Right cardiac atrium (tissue), 5 donors: ENCODE data around the gene KRT78. TPM values are rescaled to one million over a fixed set of nuclear protein-coding genes. Genes with fewer than 3 reads are reported as not detected.

ENCODE experiments used
- ATAC-seq, 2 donors: fragments of 200-7000 bp; cut with Tn5 transposase; one replicate each; pipeline versions ENCODE4 v1.8.0 to v1.9.1; 2020; ENCODE audit warnings: moderate library complexity in 2 of 2, mild to moderate bottlenecking in 1 of 2
- DNase-seq, 3 donors: peaks; one replicate each; pipeline ENCODE4 v3.0.0-alpha.2; 2020
- H3K27ac ChIP-seq: one replicate; pipeline ENCODE4 v1.5.1; 2013; ENCODE audit warnings: mild to moderate bottlenecking, low read length, control low read depth, moderate library complexity
- H3K27me3 ChIP-seq: one replicate; pipeline ENCODE4 v1.6.1; 2013; ENCODE audit not compliant: control insufficient read depth, insufficient read depth
- H3K4me1 ChIP-seq: one replicate; pipeline ENCODE4 v1.6.1; 2013; ENCODE audit warnings: low read length; ENCODE audit not compliant: control insufficient read depth, insufficient read depth
- H3K4me3 ChIP-seq: one replicate; pipeline ENCODE4 v1.5.1; 2013; ENCODE audit warnings: low read length, control low read depth
- H3K9me3 ChIP-seq: one replicate; pipeline ENCODE4 v1.6.1; 2013; ENCODE audit warnings: low read length; ENCODE audit not compliant: control insufficient read depth
- WGBS: extraction: QIAGEN DNeasy Blood & Tissue Kit; methylation state at CpG from one replicate; pipeline ENCODE4 v1.1.7; 2013; 5-methylcytosine and 5-hydroxymethylcytosine counted together
- intact Hi-C, 4 donors: fragments of 100-400 bp; cut with DNase I; formaldehyde crosslinking; loops; one replicate each; pipeline versions ENCODE4 v1.11.0 to v1.14.0; 2022 to 2023
- polyA plus RNA-seq: library from polyadenylated mRNA; stranded (reverse); fragments of 200-250 nt; gene quantifications from one replicate; pipeline ENCODE4 v1.2.3, GENCODE V29; 2013
- total RNA-seq, 4 donors: library from RNA; stranded (reverse); fragmentation: NEBNext Ultra II Directional; extraction: Animal tissue kit (Norgen Biotek cat#: 25700); gene quantifications; one replicate each; pipeline ENCODE4 v1.2.1, GENCODE V29; 2021
- donor health status: healthy with polysubstance abuse.
- donor health status: DM: no; HTN: yes; CAD: no.
- donor health status: DM: no; HTN: no; CAD: no.
- donor health status: DM: no; HTN: yes; CAD: no; lungs with severe emphysema.
- donor health status: DM: yes; HTN: yes; CAD: no.

Gene KRT78
- total and polyA plus RNA-seq, 5 donors = 0.02 TPM; not detected in 4

DNA sequence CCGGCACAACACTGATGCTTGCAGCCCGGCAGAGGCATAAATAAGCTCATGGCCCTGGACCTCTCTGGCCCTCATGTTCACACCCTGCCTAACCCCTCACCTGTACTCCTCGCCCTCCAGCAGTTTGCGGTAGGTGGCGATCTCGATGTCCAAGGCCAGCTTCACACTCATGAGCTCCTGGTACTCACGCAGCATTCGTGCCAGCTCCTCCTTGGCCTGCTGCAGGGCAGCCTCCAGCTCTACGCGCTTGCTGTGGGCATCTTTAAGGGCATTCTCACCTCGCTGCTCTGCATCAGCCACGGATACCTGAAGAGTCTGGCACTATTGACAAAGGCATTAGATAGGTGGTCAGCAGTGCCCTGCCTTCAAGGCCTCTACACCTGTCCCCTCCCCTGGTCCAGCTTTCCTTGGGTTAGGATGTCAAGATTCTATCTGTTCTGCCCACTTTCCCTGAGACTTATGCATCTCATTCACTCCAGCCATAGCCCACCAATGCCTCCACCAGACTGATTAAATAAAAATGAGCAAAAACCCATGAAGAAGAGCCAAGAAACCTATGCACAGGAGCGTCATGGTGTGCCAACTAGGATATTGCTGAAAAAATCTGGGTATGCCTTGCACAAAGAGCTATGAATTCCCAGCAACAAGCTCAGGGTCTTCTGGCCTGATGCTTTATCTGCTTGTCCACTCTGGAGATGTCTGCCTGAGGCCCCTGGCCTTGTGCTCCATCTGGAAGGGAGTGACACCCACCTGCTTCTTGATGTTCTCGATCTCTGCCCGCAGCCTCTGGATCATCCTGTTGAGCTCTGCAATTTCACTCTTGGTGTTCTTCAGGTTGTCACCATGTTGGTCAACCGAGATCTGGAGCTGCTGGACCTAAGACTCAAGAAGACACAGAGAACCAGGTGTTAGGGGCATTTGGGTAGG is 41.0 kb downstream of the KRT78 start:
- 84% methylated on average over 16 of the region's 16 CpGs for WGBS
- H3K4me1 ChIP-seq = no peaks in the 10 kb centered on the region
- H3K4me3 ChIP-seq = no peak overlapping the region
- intact Hi-C loops = no loop called here
- H3K9me3 ChIP-seq = no peaks in the 10 kb centered on the region
- H3K27ac ChIP-seq = no peak overlapping the region
- no peak for DNase-seq
- no peak for ATAC-seq
- no peaks in the 10 kb centered on the region for H3K27me3 ChIP-seq

- H3K27ac ChIP-seq = no peak overlapping the region
- no peak for DNase-seq
- WGBS = 82% methylated on average over 11 of the region's 11 CpGs
- H3K4me1 ChIP-seq = no peaks in the 10 kb centered on the region
- H3K4me3 ChIP-seq = no peak overlapping the region
- no peaks in the 10 kb centered on the region for H3K9me3 ChIP-seq
- H3K27me3 ChIP-seq = no peaks in the 10 kb centered on the region
- intact Hi-C loops = no loop called here
- ATAC-seq = no peak
These were observed 41.8 kb downstream of the KRT78 start for GRCh38 chr12:52806821-52807543.

GRCh38 chr12:52806169-52806811 is 42.5 kb downstream of the KRT78 start:
- intact Hi-C loops = no loop called here
- DNase-seq (no peak), ATAC-seq (no peak)
- H3K27me3 ChIP-seq = no peaks in the 10 kb centered on the region
- no peaks in the 10 kb centered on the region for H3K9me3 ChIP-seq
- no peak overlapping the region for H3K27ac ChIP-seq
- H3K4me1 ChIP-seq = no peaks in the 10 kb centered on the region
- 96% methylated on average over 3 of the region's 3 CpGs for WGBS
- no peak overlapping the region for H3K4me3 ChIP-seq

- intact Hi-C loops = no loop called here
- Histone ChIP-seq H3K27me3 (no peaks in the 10 kb centered on the region), H3K4me3 (no peak overlapping the region), H3K9me3 (no peaks in the 10 kb centered on the region), H3K4me1 (no peaks in the 10 kb centered on the region), H3K27ac (no peak overlapping the region)
- ATAC-seq (no peak), DNase-seq (no peak)
- WGBS = 79% methylated on average over 3 of the region's 3 CpGs
These were observed 43.1 kb downstream of the KRT78 start for GRCh38 chr12:52805739-52806138.

- Histone ChIP-seq H3K27ac (no peak overlapping the region), H3K4me3 (no peak overlapping the region), H3K27me3 (no peaks in the 10 kb centered on the region), H3K9me3 (no peaks in the 10 kb centered on the region), H3K4me1 (no peaks in the 10 kb centered on the region)
- intact Hi-C loops = no loop called here
- DNase-seq (no peak), ATAC-seq (no peak)
- 29% methylated on average over 1 of the region's 1 CpG for WGBS
These were observed 43.8 kb downstream of the KRT78 start for GRCh38 chr12:52805000-52805399.

DNA sequence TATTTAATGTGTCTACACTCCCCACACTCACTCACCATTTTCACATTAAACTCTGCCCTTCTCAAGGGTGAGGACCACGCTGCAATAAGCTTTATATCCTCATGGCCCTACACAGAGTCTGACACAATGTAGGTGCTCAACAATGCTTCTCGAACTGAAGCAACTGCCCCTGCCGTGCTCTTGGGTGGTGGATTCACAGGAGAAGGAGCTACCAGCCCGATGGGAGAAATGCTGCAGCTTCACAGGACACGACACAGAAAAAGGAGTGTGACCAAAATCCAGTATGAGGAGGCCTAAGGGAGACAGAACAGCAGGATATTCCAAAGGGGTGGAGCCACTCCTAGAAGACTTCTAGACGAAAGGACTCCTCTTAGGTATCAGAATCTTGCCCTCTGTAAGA is 46.4 kb downstream of the KRT78 start:
- H3K9me3 ChIP-seq = no peaks in the 10 kb centered on the region
- H3K27ac ChIP-seq = no peak overlapping the region
- ATAC-seq (no peak), DNase-seq (no peak)
- H3K27me3 ChIP-seq = no peaks in the 10 kb centered on the region
- no peaks in the 10 kb centered on the region for H3K4me1 ChIP-seq
- intact Hi-C loops = no loop called here
- H3K4me3 ChIP-seq = no peak overlapping the region
- 61% methylated on average over 6 of the region's 6 CpGs for WGBS

DNA sequence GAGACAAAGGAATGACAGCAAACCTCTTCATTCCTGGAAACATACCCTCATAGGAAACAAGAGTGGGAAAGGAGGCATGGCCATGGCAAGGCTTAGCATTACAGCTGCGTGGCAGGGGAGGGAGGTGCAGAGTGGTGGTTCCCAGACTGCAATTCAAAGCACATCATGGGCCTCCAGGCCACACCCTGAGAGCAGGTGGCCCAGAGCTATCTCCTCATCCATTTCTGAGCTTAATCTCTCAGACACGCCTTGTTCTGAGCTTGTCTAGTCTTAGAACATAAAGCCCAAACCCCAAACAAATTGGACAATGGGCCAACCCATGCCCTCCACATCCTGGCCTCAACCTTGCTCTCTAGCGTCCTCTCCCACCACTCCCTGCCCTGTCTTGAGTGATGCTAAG is 47.0 kb downstream of the KRT78 start:
- 70% methylated on average over 3 of the region's 3 CpGs for WGBS
- ATAC-seq = no peak
- no peaks in the 10 kb centered on the region for H3K9me3 ChIP-seq

DNA sequence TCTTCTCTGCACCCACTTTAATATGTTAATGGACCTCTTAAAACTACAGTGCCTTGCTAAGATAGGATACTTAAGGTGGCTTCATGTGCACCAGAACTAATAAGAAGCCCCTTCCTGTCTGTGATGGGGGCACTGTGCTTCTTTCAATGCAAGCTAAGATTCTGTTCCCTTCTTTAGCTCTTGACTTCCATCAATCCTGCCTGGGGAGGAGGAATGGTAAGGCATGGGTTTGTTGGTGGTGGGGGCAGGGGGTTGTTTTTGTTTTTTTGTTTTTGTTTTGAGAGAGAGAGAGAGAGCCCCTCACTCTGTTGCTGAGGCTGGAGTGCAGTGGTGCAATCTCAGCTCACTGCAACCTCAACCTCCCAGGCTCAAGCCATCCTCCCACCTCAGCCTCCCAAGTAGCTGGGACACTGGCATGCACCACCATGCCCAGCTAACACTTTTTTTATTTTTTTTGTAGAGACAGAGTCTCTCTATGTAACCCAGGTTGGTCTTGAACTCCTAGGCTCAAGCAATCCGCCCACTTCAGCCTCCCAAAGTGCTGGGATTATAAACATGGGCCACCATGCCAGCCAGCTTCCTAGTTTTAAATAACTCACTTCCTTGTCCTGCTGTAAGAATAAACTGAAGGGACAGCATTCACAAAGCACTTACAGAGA is 48.4 kb downstream of the KRT78 start:
- no peak overlapping the region for H3K4me3 ChIP-seq
- H3K4me1 ChIP-seq = no peaks in the 10 kb centered on the region
- WGBS = 76% methylated on average over 1 of the region's 1 CpG
- intact Hi-C loops = no loop called here
- DNase-seq (no peak), ATAC-seq (no peak)
- H3K27ac ChIP-seq = no peak overlapping the region
- H3K27me3 ChIP-seq = no peaks in the 10 kb centered on the region
- H3K9me3 ChIP-seq = no peaks in the 10 kb centered on the region

More for the DNA sequence above, 47.0 kb downstream of the KRT78 start:
- Histone ChIP-seq H3K4me1 (no peaks in the 10 kb centered on the region), H3K27ac (no peak overlapping the region), H3K27me3 (no peaks in the 10 kb centered on the region), H3K4me3 (no peak overlapping the region)
- intact Hi-C loops = no loop called here
- no peak for DNase-seq

DNA sequence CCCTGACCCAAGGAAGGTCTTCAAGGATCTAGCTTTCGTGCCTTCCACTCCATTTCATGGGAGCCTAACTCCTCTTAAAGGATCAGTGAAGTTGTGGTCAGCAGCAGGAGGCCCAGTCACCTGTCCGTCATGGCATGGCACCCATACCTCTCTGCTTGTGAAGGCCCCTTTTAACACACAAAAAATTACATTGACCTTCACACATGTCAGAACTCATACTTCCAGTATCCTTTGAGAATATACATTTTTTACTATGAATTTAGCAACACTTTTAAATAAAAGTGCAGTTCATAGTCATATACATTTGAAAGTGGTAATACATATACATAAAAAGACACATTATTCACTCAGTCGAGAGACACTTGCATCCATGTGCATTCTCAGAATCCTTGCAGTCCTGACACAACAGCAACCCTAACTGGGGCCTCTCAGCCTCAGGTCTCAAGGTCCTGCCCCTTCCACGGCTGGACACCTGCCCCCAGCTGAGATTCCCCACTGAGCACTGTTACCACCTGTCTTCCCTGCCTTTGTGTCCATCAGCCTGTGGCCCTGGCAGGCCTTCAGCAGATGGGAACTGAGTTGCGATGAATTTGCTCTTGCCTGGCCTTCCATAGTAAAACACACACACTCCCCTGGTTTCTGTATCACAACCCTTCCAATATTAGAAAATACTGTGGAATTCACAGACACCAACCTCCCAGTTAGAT is 49.1 kb downstream of the KRT78 start:
- Histone ChIP-seq H3K9me3 (no peaks in the 10 kb centered on the region), H3K4me3 (no peak overlapping the region), H3K4me1 (no peaks in the 10 kb centered on the region), H3K27ac (no peak overlapping the region), H3K27me3 (no peaks in the 10 kb centered on the region)
- 76% methylated on average over 5 of the region's 5 CpGs for WGBS
- DNase-seq (no peak), ATAC-seq (no peak)
- intact Hi-C loops = no loop called here

DNA sequence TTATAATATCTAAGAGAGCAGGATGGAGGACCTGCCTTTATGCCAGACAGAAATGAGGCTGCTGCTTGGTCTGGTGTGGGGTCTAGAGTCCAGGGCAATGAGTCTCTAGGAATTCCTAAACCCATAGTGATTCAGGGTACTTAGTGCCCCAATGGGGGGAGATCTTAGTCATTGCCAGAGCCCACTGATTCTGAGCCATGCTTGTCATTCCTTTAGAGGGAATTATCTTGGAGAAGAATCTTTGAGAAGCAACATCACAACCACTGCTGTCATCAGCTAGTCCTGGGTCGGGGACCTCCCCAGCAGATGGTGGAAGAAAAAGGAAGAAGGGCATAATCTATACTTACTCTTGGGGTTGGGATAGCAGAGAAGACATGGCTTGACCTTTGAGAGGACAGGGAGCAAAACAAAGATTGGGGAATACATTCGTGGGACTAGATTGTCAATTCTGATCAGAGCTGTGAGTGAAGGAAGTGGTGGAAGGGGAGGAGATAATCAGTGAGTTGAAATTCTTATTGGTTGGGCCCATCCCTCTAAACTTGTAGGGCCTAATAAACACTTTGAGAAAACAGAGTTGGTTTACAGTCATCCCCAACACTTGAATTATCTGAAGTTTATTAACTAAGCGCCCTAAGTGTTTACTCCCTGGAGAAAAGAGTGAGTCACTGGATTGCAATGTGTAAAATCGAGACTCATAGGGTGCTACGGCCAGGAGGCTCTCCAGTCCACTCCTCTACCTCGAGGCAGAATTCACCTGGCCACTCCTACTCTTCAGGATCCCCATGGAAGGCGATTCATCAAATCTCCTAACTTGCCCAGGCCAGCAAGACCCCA is 49.9 kb downstream of the KRT78 start:
- H3K27ac ChIP-seq = no peak overlapping the region
- H3K4me1 ChIP-seq = no peaks in the 10 kb centered on the region
- H3K4me3 ChIP-seq = no peak overlapping the region
- DNase-seq (no peak), ATAC-seq (no peak)
- 51% methylated on average over 7 of the region's 7 CpGs for WGBS
- no peaks in the 10 kb centered on the region for H3K9me3 ChIP-seq
- H3K27me3 ChIP-seq = no peaks in the 10 kb centered on the region
- intact Hi-C loops = no loop called here
